GM10266 (cell line): Measurements from ENCODE around the gene HYLS1.

ENCODE experiments used
- DNase-seq: peaks from one replicate; pipeline ENCODE4 v3.0.0; 2012; ENCODE audit errors: extremely low spot score
- TF ChIP-seq, protein P1 (sequence below): IDR thresholded peaks from 2 replicates; pipeline ENCODE4 v1.5.1; 2012; ENCODE audit warnings: mild to moderate bottlenecking, low read depth; ENCODE audit not compliant: control insufficient read depth, insufficient read depth; ENCODE audit errors: missing control alignments

The HYLS1 gene

DNA sequence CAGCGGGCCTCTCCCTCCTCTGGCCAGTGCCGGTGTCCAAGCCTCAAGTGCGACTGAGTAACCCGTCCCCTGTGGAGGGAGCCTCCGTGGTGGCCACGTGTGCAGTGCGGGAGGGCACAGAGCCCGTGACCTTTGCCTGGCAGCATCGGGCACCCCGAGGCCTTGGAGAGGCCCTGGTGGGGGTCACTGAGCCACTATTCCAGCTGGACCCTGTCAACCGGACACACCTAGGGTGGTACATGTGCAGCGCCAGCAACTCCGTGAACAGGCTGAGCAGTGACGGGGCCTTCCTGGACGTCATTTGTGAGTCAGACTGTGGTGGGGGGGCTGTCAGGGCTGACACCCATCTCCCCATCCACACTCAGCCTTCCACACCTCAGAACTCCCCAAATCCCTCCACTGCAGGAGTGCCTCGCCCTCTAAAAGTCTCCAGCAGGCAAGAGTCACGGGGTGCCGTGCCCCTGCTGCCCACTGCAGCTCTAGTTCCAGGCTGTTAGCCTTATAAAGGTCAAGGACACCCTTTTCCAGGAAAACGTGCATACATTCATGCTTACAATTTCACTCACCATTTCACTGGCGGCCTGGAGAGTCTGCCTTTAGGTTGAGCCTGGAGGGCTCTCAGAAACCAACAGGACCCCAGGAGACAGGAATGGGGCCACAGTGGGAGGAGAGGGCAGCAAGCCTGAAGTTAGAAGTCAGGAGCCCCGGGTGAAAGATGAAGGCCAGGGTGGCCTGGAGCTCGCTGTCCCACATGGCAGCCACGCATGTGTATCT, 61.0 kb downstream of the HYLS1 start:
- TF ChIP-seq, protein P1, sequence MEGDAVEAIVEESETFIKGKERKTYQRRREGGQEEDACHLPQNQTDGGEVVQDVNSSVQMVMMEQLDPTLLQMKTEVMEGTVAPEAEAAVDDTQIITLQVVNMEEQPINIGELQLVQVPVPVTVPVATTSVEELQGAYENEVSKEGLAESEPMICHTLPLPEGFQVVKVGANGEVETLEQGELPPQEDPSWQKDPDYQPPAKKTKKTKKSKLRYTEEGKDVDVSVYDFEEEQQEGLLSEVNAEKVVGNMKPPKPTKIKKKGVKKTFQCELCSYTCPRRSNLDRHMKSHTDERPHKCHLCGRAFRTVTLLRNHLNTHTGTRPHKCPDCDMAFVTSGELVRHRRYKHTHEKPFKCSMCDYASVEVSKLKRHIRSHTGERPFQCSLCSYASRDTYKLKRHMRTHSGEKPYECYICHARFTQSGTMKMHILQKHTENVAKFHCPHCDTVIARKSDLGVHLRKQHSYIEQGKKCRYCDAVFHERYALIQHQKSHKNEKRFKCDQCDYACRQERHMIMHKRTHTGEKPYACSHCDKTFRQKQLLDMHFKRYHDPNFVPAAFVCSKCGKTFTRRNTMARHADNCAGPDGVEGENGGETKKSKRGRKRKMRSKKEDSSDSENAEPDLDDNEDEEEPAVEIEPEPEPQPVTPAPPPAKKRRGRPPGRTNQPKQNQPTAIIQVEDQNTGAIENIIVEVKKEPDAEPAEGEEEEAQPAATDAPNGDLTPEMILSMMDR = no peak
- no peak for DNase-seq

DNA sequence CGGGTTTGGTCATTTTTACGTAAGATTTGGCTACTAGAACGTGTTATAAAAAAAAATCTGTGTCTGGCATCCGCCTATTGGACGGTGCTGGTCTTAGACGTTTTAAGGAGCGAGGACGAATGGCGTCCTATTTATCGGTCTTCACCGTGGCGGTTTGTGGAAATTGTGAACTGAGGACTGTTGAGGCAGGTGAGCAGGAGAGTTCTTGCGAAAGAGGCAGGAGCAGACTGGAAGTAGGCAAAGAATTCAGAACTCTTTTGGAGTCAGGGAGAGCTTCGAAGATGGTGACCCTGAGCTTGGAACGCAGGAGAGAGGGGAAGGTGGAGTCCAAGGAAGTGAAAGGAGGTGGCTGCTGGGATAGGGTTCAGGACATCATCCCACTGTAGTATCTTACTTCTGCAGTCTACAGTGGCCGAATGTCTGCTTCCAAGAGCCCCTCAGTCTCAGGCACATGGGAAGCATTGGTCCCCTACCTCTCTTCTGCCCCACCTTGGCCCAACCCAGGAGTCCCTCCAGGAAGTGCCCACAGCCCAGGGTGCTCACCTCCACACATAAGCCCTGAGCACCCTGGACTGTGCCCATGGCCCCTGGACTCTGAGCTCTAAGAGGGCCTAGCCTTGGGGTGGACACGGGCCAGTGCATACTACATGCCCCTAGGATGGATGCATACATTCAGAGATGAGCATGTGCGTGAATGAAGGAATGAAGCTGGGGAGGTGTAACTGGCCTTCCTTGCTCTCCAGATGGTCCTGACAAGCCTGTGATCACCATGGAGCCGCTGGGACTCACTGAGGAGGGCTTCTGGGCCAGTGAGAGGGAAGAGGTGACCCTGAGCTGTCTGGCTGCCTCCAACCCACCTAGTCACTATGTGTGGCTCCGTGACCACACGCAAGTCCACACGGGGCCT, 62.1 kb downstream of the HYLS1 start:
- TF ChIP-seq, protein P1 = no peak

DNA sequence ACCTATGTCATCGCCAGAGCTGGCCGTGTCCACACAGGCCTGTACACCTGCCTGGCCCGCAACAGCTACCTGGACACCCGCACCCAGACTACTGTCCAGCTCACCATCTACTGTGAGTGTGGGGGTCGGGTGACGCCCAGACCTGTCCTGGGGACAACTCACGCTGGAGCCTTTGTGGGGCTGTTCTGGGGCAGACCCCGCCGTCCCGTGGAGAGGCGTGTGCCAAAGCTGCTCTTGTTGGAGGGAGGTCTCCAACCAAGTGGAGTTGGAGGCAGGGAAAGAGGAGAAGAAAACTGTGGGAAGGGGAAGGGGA, 62.7 kb downstream of the HYLS1 start:
- TF ChIP-seq, protein P1 = no peak
- no peak for DNase-seq

More for the DNA sequence above, 62.1 kb downstream of the HYLS1 start:
- no peak for DNase-seq
